K562 (cell line): Measurements from ENCODE around the gene CERS1. TPM values are rescaled to one million over a fixed set of nuclear protein-coding genes. Genes with fewer than 3 reads are reported as not detected.
A peak's percentile ranks its signal among the peaks of the same experiment; 100 is the strongest.

Source experiments
- ATF7 ChIP-seq: fragments of 450-650 bp; IDR thresholded peaks from 2 replicates; pipeline ENCODE4 v1.7.1; 2014; ENCODE audit warnings: mild to moderate bottlenecking, moderate library complexity
- BCOR ChIP-seq: fragments of 450-650 bp; IDR thresholded peaks from 2 replicates; pipeline ENCODE4 v1.6.1; 2016
- CC2D1A ChIP-seq: fragments of 450-650 bp; IDR thresholded peaks from 2 replicates; pipeline ENCODE4 v1.6.1; 2017; ENCODE audit warnings: mild to moderate bottlenecking
- DPF2 ChIP-seq: fragments of 450-650 bp; IDR thresholded peaks from 2 replicates; pipeline ENCODE4 v1.6.1; 2016
- FOXJ3 ChIP-seq: sonication (generic); formaldehyde crosslinking; IDR thresholded peaks from 2 replicates; pipeline ENCODE4 v1.4.0; 2020; ENCODE audit warnings: mild to moderate bottlenecking, missing genetic modification reagents
- GABPB2 ChIP-seq: fragments of 250-450 bp; sonication (Bioruptor Pico); conservative IDR thresholded peaks from 2 replicates; pipeline ENCODE4 v1.5.1; 2021; ENCODE audit warnings: mild to moderate bottlenecking
- HBP1 ChIP-seq: fragments of 450-650 bp; formaldehyde crosslinking; IDR thresholded peaks from 2 replicates; pipeline ENCODE4 v1.4.0; 2022; ENCODE audit warnings: missing genetic modification characterization
- HMGN3 ChIP-seq: IDR thresholded peaks from 2 replicates; pipeline ENCODE4 v1.6.1; 2011; ENCODE audit warnings: borderline replicate concordance, low read depth, mild to moderate bottlenecking, mixed read lengths, low read length; ENCODE audit not compliant: insufficient read length; ENCODE audit errors: extremely low read depth
- HOXB6 ChIP-seq: fragments of 250-450 bp; sonication (Bioruptor Pico); IDR thresholded peaks from 2 replicates; pipeline ENCODE4 v1.5.1; 2022; ENCODE audit warnings: mild to moderate bottlenecking, borderline replicate concordance
- JUND ChIP-seq, 2 experiments: IDR thresholded peaks; 2 replicates in 1 of 2; 3 replicates in 1 of 2; pipeline ENCODE4 v1.6.1; 2011; ENCODE audit warnings: borderline replicate concordance in 2 of 2, low read depth in 2 of 2, low read length in 2 of 2, improper control_type of control experiment in 1 of 2, missing biosample characterization in 1 of 2, missing genetic modification characterization in 1 of 2, missing genetic modification reagents in 1 of 2
- MEF2D ChIP-seq: conservative IDR thresholded peaks from 2 replicates; pipeline ENCODE4 v1.6.1; 2016; ENCODE audit warnings: low read depth, missing genetic modification characterization, missing compliant biosample characterization
- NCOA6 ChIP-seq: fragments of 450-650 bp; IDR thresholded peaks from 2 replicates; pipeline ENCODE4 v1.6.1; 2017; ENCODE audit warnings: mild to moderate bottlenecking
- NELFE ChIP-seq: IDR thresholded peaks from 2 replicates; pipeline ENCODE4 v1.6.1; 2011; ENCODE audit warnings: mild to moderate bottlenecking; ENCODE audit not compliant: insufficient read depth, insufficient read length
- NEUROD1 ChIP-seq: fragments of 150-350 bp; IDR thresholded peaks from 2 replicates; pipeline ENCODE4 v1.6.1; 2014; ENCODE audit warnings: borderline replicate concordance, low read length, low read depth; ENCODE audit not compliant: partially characterized antibody
- NR2F6 ChIP-seq: fragments of 450-650 bp; formaldehyde crosslinking; IDR thresholded peaks from 2 replicates; pipeline ENCODE4 v1.4.0; 2020; ENCODE audit warnings: mild to moderate bottlenecking
- NUFIP1 ChIP-seq: fragments of 450-650 bp; IDR thresholded peaks from 2 replicates; pipeline ENCODE4 v1.6.1; 2018; ENCODE audit not compliant: partially characterized antibody
- PATZ1 ChIP-seq: fragments of 250-450 bp; sonication (Bioruptor Pico); IDR thresholded peaks from 2 replicates; pipeline ENCODE4 v1.5.0; 2020; ENCODE audit warnings: mild to moderate bottlenecking, borderline replicate concordance
- POLR2A ChIP-seq: fragments of 450-650 bp; conservative IDR thresholded peaks from 2 replicates; pipeline ENCODE4 v1.6.1; 2016
- PTTG1 ChIP-seq: fragments of 450-650 bp; IDR thresholded peaks from 2 replicates; pipeline ENCODE4 v1.6.1; 2016; ENCODE audit warnings: low read depth, mild to moderate bottlenecking, missing genetic modification characterization, missing compliant biosample characterization
- TAF9B ChIP-seq: fragments of 450-650 bp; IDR thresholded peaks from 2 replicates; pipeline ENCODE4 v1.6.1; 2018; ENCODE audit warnings: mild to moderate bottlenecking; ENCODE audit not compliant: partially characterized antibody
- TEAD2 ChIP-seq: fragments of 450-650 bp; IDR thresholded peaks from 2 replicates; pipeline ENCODE4 v1.6.1; 2016; ENCODE audit warnings: missing genetic modification characterization, control low read depth, missing compliant biosample characterization
- TOE1 ChIP-seq, 2 experiments: fragments of 450-650 bp in 1 of 2; sonication (generic) in 1 of 2; formaldehyde crosslinking in 1 of 2; IDR thresholded peaks; 2 replicates each; pipeline versions ENCODE4 v1.7.1 to v1.8.0; 2016 to 2022; ENCODE audit warnings: borderline replicate concordance in 2 of 2, mild to moderate bottlenecking in 2 of 2, antibody characterized with exemption in 1 of 2, inconsistent platforms in 1 of 2, low read depth in 1 of 2, missing genetic modification reagents in 1 of 2, moderate library complexity in 1 of 2
- ZFPM2 ChIP-seq: fragments of 250-450 bp; sonication (Bioruptor Pico); IDR thresholded peaks from 2 replicates; pipeline ENCODE4 v1.5.1; 2022; ENCODE audit warnings: mild to moderate bottlenecking
- ZNF146 ChIP-seq: IDR thresholded peaks from one replicate; pipeline ENCODE4 v1.6.1; 2018; ENCODE audit warnings: missing compliant biosample characterization; ENCODE audit not compliant: unreplicated experiment
- ZNF175 ChIP-seq: fragments of 200-800 bp; sonication (Bioruptor generic); IDR thresholded peaks from 2 replicates; pipeline ENCODE4 v1.6.1; 2016; ENCODE audit warnings: low read depth, mild to moderate bottlenecking, missing genetic modification characterization, missing compliant biosample characterization
- ZNF212 ChIP-seq: fragments of 450-650 bp; formaldehyde crosslinking; IDR thresholded peaks from 2 replicates; pipeline ENCODE4 v1.4.0; 2020; ENCODE audit warnings: mild to moderate bottlenecking
- ZNF232 ChIP-seq: sonication (generic); formaldehyde crosslinking; IDR thresholded peaks from 2 replicates; pipeline ENCODE4 v1.8.0; 2022; ENCODE audit warnings: mild to moderate bottlenecking, missing genetic modification reagents
- polyA plus RNA-seq, 8 experiments: library from polyadenylated mRNA; depleted of rRNA in 4 of 8; stranded (reverse) in 5 of 8; unstranded in 3 of 8; fragments of >200 nt; fragmentation: Nextera tagmentation in 2 of 8; fragmentation: Illumina TruSeq in 1 of 8; extraction: Ambion mirVana in 2 of 8; extraction: Trizol in 1 of 8; gene quantifications; 2 replicates each; pipeline versions ENCODE4 v1.2.1 to v1.2.3, GENCODE V29; 2011 to 2014; ENCODE audit warnings: inconsistent platforms in 1 of 8, missing spikeins in 1 of 8
- total RNA-seq, 7 experiments: library from RNA; depleted of rRNA in 6 of 7; stranded (reverse); fragments of >200 nt in 6 of 7; fragmentation: Illumina TruSeq in 2 of 7; extraction: Trizol in 2 of 7; gene quantifications; 2 replicates each; pipeline versions ENCODE4 v1.2.1 to v1.2.3, GENCODE V29; 2011 to 2021; ENCODE audit warnings: low replicate concordance in 1 of 7

Gene CERS1
- total and polyA plus RNA-seq, 9 of the 15 experiments (the other 6 are each of a cell fraction or from before 2014, with no cell fraction given): 0.33 to 1.5 (median 0.86) TPM; not detected in 2

- TF ChIP-seq NR2F6 (CRISPR knock-in tag) (peak; percentile 78; the same call in 1 of the 2 replicates), TEAD2 (tag) (no peak), NEUROD1 (no peak), JUND (IDR thresholded peaks at IDR 0.05; ENCODE audit: borderline replicate concordance, low read depth, low read length) (no peak), JUND (tag; IDR thresholded peaks at IDR 0.05; ENCODE audit: borderline replicate concordance, low read depth, low read length) (no peak), ZNF212 (CRISPR knock-in tag) (no peak), ZNF175 (CRISPR knock-in tag) (no peak), NUFIP1 (no peak), ZFPM2 (CRISPR knock-in tag) (no peak), PTTG1 (tag) (no peak), HOXB6 (CRISPR knock-in tag) (no peak), HMGN3 (peak; percentile 19), BCOR (peak; percentile 35; the same call in 1 of the 2 replicates), DPF2 (peak; percentile 48), ATF7 (no peak), NELFE (no peak), FOXJ3 (CRISPR knock-in tag) (no peak), PATZ1 (CRISPR knock-in tag) (0 out of 2 replicates have a peak, but pooled peaks have one; percentile 18), POLR2A (peak; percentile 48; the same call in 1 of the 2 replicates), TAF9B (no peak), NCOA6 (no peak), ZNF232 (CRISPR knock-in tag) (no peak), TOE1 (IDR thresholded peaks at IDR 0.05; ENCODE audit: borderline replicate concordance) (no peak), TOE1 (CRISPR knock-in tag; IDR thresholded peaks at IDR 0.05; ENCODE audit: borderline replicate concordance, low read depth) (no peak), CC2D1A (no peak), ZNF146 (no peak), MEF2D (tag) (no peak), HBP1 (CRISPR knock-in tag) (no peak), GABPB2 (no peak)
Observed at GRCh38 chr19:18898607-18899408, 2.9 kb upstream of the CERS1 start (continued).
